Stimulated activated memory B cell treated with anti-CD40 and anti-IgM and Interleukin-4, amounts not matched to agents 10 μg/mL and 1 μg/mL and 100 μg/mL, for 72 hours (primary cell): Measurements from ENCODE around the gene DCAF8.
A peak's percentile ranks its signal among the peaks of the same experiment; 100 is the strongest.

Experiments
- ATAC-seq: fragments of 150-1000 bp; cut with Tn5 transposase; 2 replicates; pipeline ENCODE4 v1.10.0; 2021
- H3K27ac Mint-ChIP-seq: one replicate; pipeline ENCODE4 v1.8.0; 2022; ENCODE audit warnings: mild to moderate bottlenecking, mixed read lengths
- H3K27me3 Mint-ChIP-seq: one replicate; pipeline ENCODE4 v1.8.0; 2022; ENCODE audit warnings: mixed read lengths
- H3K36me3 Mint-ChIP-seq: one replicate; pipeline ENCODE4 v1.8.0; 2022; ENCODE audit warnings: mixed read lengths
- H3K4me1 Mint-ChIP-seq: one replicate; pipeline ENCODE4 v1.8.0; 2022; ENCODE audit warnings: mixed read lengths
- H3K4me3 Mint-ChIP-seq: one replicate; pipeline ENCODE4 v1.8.0; 2022; ENCODE audit warnings: mild to moderate bottlenecking, moderate library complexity, mixed read lengths
- H3K9me3 Mint-ChIP-seq: one replicate; pipeline ENCODE4 v1.8.0; 2022; ENCODE audit warnings: mixed read lengths

DCAF8 gene

GRCh38 chr1:160221089-160221488 is 41.3 kb downstream of the DCAF8 start:
- Mint-ChIP-seq H3K4me1 (no peaks in the 10 kb centered on the region), H3K27ac (peak overlapping the region; percentile 19), H3K36me3 (peaks cover 60% of the 10 kb centered on the region), H3K4me3 (no peak overlapping the region), H3K27me3 (no peaks in the 10 kb centered on the region), H3K9me3 (no peaks in the 10 kb centered on the region)
- ATAC-seq, result no peak

GRCh38 chr1:160220301-160220700 is 42.0 kb downstream of the DCAF8 start:
- Mint-ChIP-seq H3K36me3 (peaks cover 68% of the 10 kb centered on the region), H3K4me1 (no peaks in the 10 kb centered on the region)

GRCh38 chr1:160219062-160219929 is 43.1 kb downstream of the DCAF8 start:
- Mint-ChIP-seq H3K27ac (peak overlapping the region; percentile 55), H3K4me3 (no peak overlapping the region), H3K9me3 (no peaks in the 10 kb centered on the region), H3K4me1 (no peaks in the 10 kb centered on the region), H3K27me3 (no peaks in the 10 kb centered on the region), H3K36me3 (peaks cover 64% of the 10 kb centered on the region)
- ATAC-seq, result no peak

More at GRCh38 chr1:160220301-160220700, 42.0 kb downstream of the DCAF8 start:
- no peak for ATAC-seq
- H3K9me3 Mint-ChIP-seq, result no peaks in the 10 kb centered on the region
- H3K27me3 Mint-ChIP-seq, result no peaks in the 10 kb centered on the region
- no peak overlapping the region for H3K4me3 Mint-ChIP-seq
- H3K27ac Mint-ChIP-seq, result peak overlapping the region; percentile 55

GRCh38 chr1:160217481-160218051 is 44.8 kb downstream of the DCAF8 start:
- Mint-ChIP-seq H3K9me3 (no peaks in the 10 kb centered on the region), H3K36me3 (peaks cover 63% of the 10 kb centered on the region), H3K27ac (peak overlapping the region; percentile 58), H3K4me3 (no peak overlapping the region), H3K27me3 (no peaks in the 10 kb centered on the region), H3K4me1 (no peaks in the 10 kb centered on the region)
- ATAC-seq, result no peak

- Mint-ChIP-seq H3K4me1 (peaks cover 6% of the 10 kb centered on the region), H3K4me3 (no peak overlapping the region), H3K27me3 (no peaks in the 10 kb centered on the region), H3K36me3 (peaks cover 70% of the 10 kb centered on the region), H3K9me3 (no peaks in the 10 kb centered on the region), H3K27ac (peak overlapping the region; percentile 52)
- ATAC-seq, result no peak
Measured at GRCh38 chr1:160216301-160216700, 46.0 kb downstream of the DCAF8 start.

- H3K4me3 Mint-ChIP-seq, result no peak overlapping the region
- peaks cover 16% of the 10 kb centered on the region for H3K4me1 Mint-ChIP-seq
Measured at GRCh38 chr1:160214481-160215140, 47.7 kb downstream of the DCAF8 start.

GRCh38 chr1:160211046-160211790 is 51.1 kb downstream of the DCAF8 start:
- Mint-ChIP-seq H3K27ac (peak overlapping the region; percentile 9), H3K4me3 (no peak overlapping the region), H3K36me3 (peaks cover 74% of the 10 kb centered on the region), H3K9me3 (no peaks in the 10 kb centered on the region), H3K4me1 (peaks cover 49% of the 10 kb centered on the region), H3K27me3 (no peaks in the 10 kb centered on the region)
- no peak for ATAC-seq

More at GRCh38 chr1:160214481-160215140, 47.7 kb downstream of the DCAF8 start:
- H3K27ac Mint-ChIP-seq, result peak overlapping the region; percentile 48
- no peaks in the 10 kb centered on the region for H3K27me3 Mint-ChIP-seq
- ATAC-seq, result no peak
- H3K36me3 Mint-ChIP-seq, result peaks cover 66% of the 10 kb centered on the region
- H3K9me3 Mint-ChIP-seq, result no peaks in the 10 kb centered on the region

GRCh38 chr1:160210561-160210960 is 51.8 kb downstream of the DCAF8 start:
- H3K4me1 Mint-ChIP-seq, result peaks cover 52% of the 10 kb centered on the region
- H3K27me3 Mint-ChIP-seq, result no peaks in the 10 kb centered on the region
- peaks cover 68% of the 10 kb centered on the region for H3K36me3 Mint-ChIP-seq
- no peak for ATAC-seq
- peak overlapping the region; percentile 78 for H3K27ac Mint-ChIP-seq
- H3K4me3 Mint-ChIP-seq, result no peak overlapping the region
- H3K9me3 Mint-ChIP-seq, result no peaks in the 10 kb centered on the region

GRCh38 chr1:160209321-160210046 is 52.9 kb downstream of the DCAF8 start:
- H3K4me1 Mint-ChIP-seq, result peaks cover 56% of the 10 kb centered on the region
- no peaks in the 10 kb centered on the region for H3K27me3 Mint-ChIP-seq
- no peak overlapping the region for H3K4me3 Mint-ChIP-seq
- no peaks in the 10 kb centered on the region for H3K9me3 Mint-ChIP-seq
- peaks cover 63% of the 10 kb centered on the region for H3K36me3 Mint-ChIP-seq
- peak overlapping the region; percentile 78 for H3K27ac Mint-ChIP-seq
- no peak for ATAC-seq

GRCh38 chr1:160208557-160209320 is 53.6 kb downstream of the DCAF8 start:
- Mint-ChIP-seq H3K9me3 (no peaks in the 10 kb centered on the region), H3K27me3 (no peaks in the 10 kb centered on the region), H3K27ac (peak overlapping the region; percentile 78), H3K4me3 (no peak overlapping the region), H3K4me1 (peaks cover 64% of the 10 kb centered on the region), H3K36me3 (peaks cover 57% of the 10 kb centered on the region)
- ATAC-seq, result no peak

- H3K27ac Mint-ChIP-seq, result peak overlapping the region; percentile 78
- no peak for ATAC-seq
- H3K36me3 Mint-ChIP-seq, result peaks cover 52% of the 10 kb centered on the region
- peaks cover 64% of the 10 kb centered on the region for H3K4me1 Mint-ChIP-seq
- no peaks in the 10 kb centered on the region for H3K9me3 Mint-ChIP-seq
- no peaks in the 10 kb centered on the region for H3K27me3 Mint-ChIP-seq
- no peak overlapping the region for H3K4me3 Mint-ChIP-seq
Measured at GRCh38 chr1:160207771-160208556, 54.4 kb downstream of the DCAF8 start.

- Mint-ChIP-seq H3K36me3 (peaks cover 44% of the 10 kb centered on the region), H3K4me3 (peak overlapping the region; percentile 86), H3K27ac (peak overlapping the region; percentile 78), H3K4me1 (peaks cover 69% of the 10 kb centered on the region), H3K9me3 (peaks cover 3% of the 10 kb centered on the region), H3K27me3 (no peaks in the 10 kb centered on the region)
- no peak for ATAC-seq
Measured at GRCh38 chr1:160207118-160207650, 55.2 kb downstream of the DCAF8 start.
